ENCODE data around the gene TAF9B. TPM values are rescaled to one million over a fixed set of nuclear protein-coding genes. Genes with fewer than 3 reads are reported as not detected.
A peak's percentile ranks its signal among the peaks of the same experiment; 100 is the strongest.
"Not testable (repeated sequence)": the region's sequence is repeated elsewhere in the genome, so short reads cannot be mapped to it uniquely, and the experiment has no call there.

Gene TAF9B
- 3.3 TPM for polyA plus RNA-seq (2013, experiment 1 of 2)
- 5.6 TPM for polyA plus RNA-seq (2013, experiment 2 of 2)

- H3K27ac ChIP-seq (ENCODE audit: low read depth, low read length, severe bottlenecking), result no peak within 1 kb of the TSS
- H3K36me3 ChIP-seq (ENCODE audit: control insufficient read depth, insufficient read depth, low read length), result peaks cover under 1% of the 10 kb centered on the region
- peak within 1 kb of the TSS; percentile 32 for H3K4me3 ChIP-seq (ENCODE audit: extremely low read depth, insufficient read depth, low read length, poor library complexity, severe bottlenecking)
- no peaks in the 10 kb centered on the region for H3K9me3 ChIP-seq (ENCODE audit: control insufficient read depth, low read length)
- H3K4me1 ChIP-seq (ENCODE audit: control insufficient read depth, insufficient read depth, low read length, poor library complexity, severe bottlenecking), result no peaks in the 10 kb centered on the region
- WGBS, 2 experiments (ENCODE audit: insufficient coverage in 2 of 2), result 95 to 96% methylated on average over 17 to 18 of the region's 59 CpGs
Measured at GRCh38 chrX:78139160-78140123, at the start of gene TAF9B. Gene TAF9B (minus strand): TSS chrX:78139650. CDS start chrX:78139611, 39 bp downstream.

- no peaks in the 10 kb centered on the region for H3K36me3 ChIP-seq (ENCODE audit: control insufficient read depth, insufficient read depth, low read length)
- H3K4me1 ChIP-seq (ENCODE audit: control insufficient read depth, insufficient read depth, low read length, poor library complexity, severe bottlenecking), result no peaks in the 10 kb centered on the region
- H3K27ac ChIP-seq (ENCODE audit: low read depth, low read length, severe bottlenecking), result no peak overlapping the region
- no peaks in the 10 kb centered on the region for H3K9me3 ChIP-seq (ENCODE audit: control insufficient read depth, low read length)
- no CpG with 5 or more reads among the region's 7 CpGs for WGBS, 2 experiments (ENCODE audit: insufficient coverage in 2 of 2)
- H3K4me3 ChIP-seq (ENCODE audit: extremely low read depth, insufficient read depth, low read length, poor library complexity, severe bottlenecking), result no peak overlapping the region
Measured at GRCh38 chrX:78182881-78183280, 43.4 kb upstream of the TAF9B start.

- H3K9me3 ChIP-seq (ENCODE audit: control insufficient read depth, low read length), result no peaks in the 10 kb centered on the region
- no peaks in the 10 kb centered on the region for H3K4me1 ChIP-seq (ENCODE audit: control insufficient read depth, insufficient read depth, low read length, poor library complexity, severe bottlenecking)
- no peak overlapping the region for H3K4me3 ChIP-seq (ENCODE audit: extremely low read depth, insufficient read depth, low read length, poor library complexity, severe bottlenecking)
- H3K36me3 ChIP-seq (ENCODE audit: control insufficient read depth, insufficient read depth, low read length), result no peaks in the 10 kb centered on the region
- no peak overlapping the region for H3K27ac ChIP-seq (ENCODE audit: low read depth, low read length, severe bottlenecking)
Measured at GRCh38 chrX:78181307-78181706, 41.9 kb upstream of the TAF9B start.

- Histone ChIP-seq H3K27ac (ENCODE audit: low read depth, low read length, severe bottlenecking) (no peak overlapping the region), H3K36me3 (ENCODE audit: control insufficient read depth, insufficient read depth, low read length) (no peaks in the 10 kb centered on the region), H3K4me3 (ENCODE audit: extremely low read depth, insufficient read depth, low read length, poor library complexity, severe bottlenecking) (no peak overlapping the region), H3K9me3 (ENCODE audit: control insufficient read depth, low read length) (no peaks in the 10 kb centered on the region), H3K4me1 (ENCODE audit: control insufficient read depth, insufficient read depth, low read length, poor library complexity, severe bottlenecking) (no peaks in the 10 kb centered on the region)
Measured at GRCh38 chrX:78168065-78168464, 28.6 kb upstream of the TAF9B start.

- no peak overlapping the region for H3K4me3 ChIP-seq (ENCODE audit: extremely low read depth, insufficient read depth, low read length, poor library complexity, severe bottlenecking)
- H3K4me1 ChIP-seq (ENCODE audit: control insufficient read depth, insufficient read depth, low read length, poor library complexity, severe bottlenecking), result no peaks in the 10 kb centered on the region
- no peaks in the 10 kb centered on the region for H3K9me3 ChIP-seq (ENCODE audit: control insufficient read depth, low read length)
- H3K36me3 ChIP-seq (ENCODE audit: control insufficient read depth, insufficient read depth, low read length), result no peaks in the 10 kb centered on the region
- H3K27ac ChIP-seq (ENCODE audit: low read depth, low read length, severe bottlenecking), result no peak overlapping the region
- no CpG with 5 or more reads among the region's 1 CpG for WGBS, 2 experiments (ENCODE audit: insufficient coverage in 2 of 2)
Measured at GRCh38 chrX:78165425-78165824, 26.0 kb upstream of the TAF9B start.

GRCh38 chrX:78163175-78163574 is 23.7 kb upstream of the TAF9B start:
- not testable (repeated sequence) for H3K36me3 ChIP-seq (ENCODE audit: control insufficient read depth, insufficient read depth, low read length); H3K4me3 ChIP-seq (ENCODE audit: extremely low read depth, insufficient read depth, low read length, poor library complexity, severe bottlenecking); H3K4me1 ChIP-seq (ENCODE audit: control insufficient read depth, insufficient read depth, low read length, poor library complexity, severe bottlenecking); H3K9me3 ChIP-seq (ENCODE audit: control insufficient read depth, low read length); H3K27ac ChIP-seq (ENCODE audit: low read depth, low read length, severe bottlenecking)
- WGBS, 2 experiments (ENCODE audit: insufficient coverage in 2 of 2), result 94 to 100% methylated on average over 2 to 3 of the region's 4 CpGs

GRCh38 chrX:78160711-78161110 is 21.3 kb upstream of the TAF9B start:
- not testable (repeated sequence) for H3K27ac ChIP-seq (ENCODE audit: low read depth, low read length, severe bottlenecking); H3K4me1 ChIP-seq (ENCODE audit: control insufficient read depth, insufficient read depth, low read length, poor library complexity, severe bottlenecking); H3K9me3 ChIP-seq (ENCODE audit: control insufficient read depth, low read length); H3K36me3 ChIP-seq (ENCODE audit: control insufficient read depth, insufficient read depth, low read length); H3K4me3 ChIP-seq (ENCODE audit: extremely low read depth, insufficient read depth, low read length, poor library complexity, severe bottlenecking)
- WGBS, 2 experiments (ENCODE audit: insufficient coverage in 2 of 2), result 31% methylated on average over 2 of the region's 4 CpGs; no CpG with 5 or more reads in 1 of the 2 experiments

- H3K4me1 ChIP-seq (ENCODE audit: control insufficient read depth, insufficient read depth, low read length, poor library complexity, severe bottlenecking); H3K4me3 ChIP-seq (ENCODE audit: extremely low read depth, insufficient read depth, low read length, poor library complexity, severe bottlenecking); H3K27ac ChIP-seq (ENCODE audit: low read depth, low read length, severe bottlenecking); H3K36me3 ChIP-seq (ENCODE audit: control insufficient read depth, insufficient read depth, low read length); H3K9me3 ChIP-seq (ENCODE audit: control insufficient read depth, low read length): not testable (repeated sequence)
- WGBS, 2 experiments (ENCODE audit: insufficient coverage in 2 of 2), result 100% methylated on average over 2 of the region's 10 CpGs; no CpG with 5 or more reads in 1 of the 2 experiments
Measured at GRCh38 chrX:78157846-78158245, 18.4 kb upstream of the TAF9B start.

- H3K36me3 ChIP-seq (ENCODE audit: control insufficient read depth, insufficient read depth, low read length); H3K4me1 ChIP-seq (ENCODE audit: control insufficient read depth, insufficient read depth, low read length, poor library complexity, severe bottlenecking); H3K4me3 ChIP-seq (ENCODE audit: extremely low read depth, insufficient read depth, low read length, poor library complexity, severe bottlenecking); H3K9me3 ChIP-seq (ENCODE audit: control insufficient read depth, low read length); H3K27ac ChIP-seq (ENCODE audit: low read depth, low read length, severe bottlenecking): not testable (repeated sequence)
- WGBS, 2 experiments (ENCODE audit: insufficient coverage in 2 of 2), result 100% methylated on average over 2 of the region's 2 CpGs; no CpG with 5 or more reads in 1 of the 2 experiments
Measured at GRCh38 chrX:78157373-78157772, 17.9 kb upstream of the TAF9B start.

GRCh38 chrX:78147002-78147540 is 7.6 kb upstream of the TAF9B start:
- H3K4me1 ChIP-seq (ENCODE audit: control insufficient read depth, insufficient read depth, low read length, poor library complexity, severe bottlenecking); H3K36me3 ChIP-seq (ENCODE audit: control insufficient read depth, insufficient read depth, low read length); H3K27ac ChIP-seq (ENCODE audit: low read depth, low read length, severe bottlenecking); H3K9me3 ChIP-seq (ENCODE audit: control insufficient read depth, low read length); H3K4me3 ChIP-seq (ENCODE audit: extremely low read depth, insufficient read depth, low read length, poor library complexity, severe bottlenecking): not testable (repeated sequence)
- WGBS, 2 experiments (ENCODE audit: insufficient coverage in 2 of 2), result no CpG with 5 or more reads among the region's 5 CpGs

- 92 to 100% methylated on average over 4 to 7 of the region's 9 CpGs for WGBS, 2 experiments (ENCODE audit: insufficient coverage in 2 of 2)
- Histone ChIP-seq H3K4me3 (ENCODE audit: extremely low read depth, insufficient read depth, low read length, poor library complexity, severe bottlenecking) (no peak overlapping the region), H3K9me3 (ENCODE audit: control insufficient read depth, low read length) (no peaks in the 10 kb centered on the region), H3K36me3 (ENCODE audit: control insufficient read depth, insufficient read depth, low read length) (no peaks in the 10 kb centered on the region), H3K27ac (ENCODE audit: low read depth, low read length, severe bottlenecking) (no peak overlapping the region), H3K4me1 (ENCODE audit: control insufficient read depth, insufficient read depth, low read length, poor library complexity, severe bottlenecking) (no peaks in the 10 kb centered on the region)
Measured at GRCh38 chrX:78140206-78140605, 756 bp upstream of the TAF9B start.

Data from mesodermal cell (in vitro differentiated cells).